Heart right ventricle (tissue), 16 donors: Measurements from ENCODE around the gene ARTN. TPM values are rescaled to one million over a fixed set of nuclear protein-coding genes. Genes with fewer than 3 reads are reported as not detected.

Experiments used
- ATAC-seq, 8 donors: fragments of 200-7000 bp; cut with Tn5 transposase; one replicate each; pipeline ENCODE4 v1.9.1; 2020; ENCODE audit warnings: mild to moderate bottlenecking in 8 of 8, moderate library complexity in 8 of 8, moderate number of reproducible peaks in 1 of 8
- DNase-seq, 2 donors: peaks; one replicate each; pipeline ENCODE4 v3.0.0-alpha.2; 2020
- H3K27ac ChIP-seq, 10 donors: fragments of 200-600 bp; sonication (generic) in 2 of 10; one replicate each; pipeline versions ENCODE4 v1.5.0 to v1.8.0; 2020 to 2022; ENCODE audit warnings: mild to moderate bottlenecking in 3 of 10
- H3K27me3 ChIP-seq, 7 donors: fragments of 200-600 bp; one replicate each; pipeline ENCODE4 v1.8.0; 2021 to 2022; ENCODE audit warnings: mild to moderate bottlenecking in 2 of 7
- H3K36me3 ChIP-seq, 9 donors: fragments of 200-600 bp; sonication (generic) in 1 of 9; one replicate each; pipeline versions ENCODE4 v1.5.0 to v1.8.0; 2020 to 2022; ENCODE audit warnings: mild to moderate bottlenecking in 2 of 9
- H3K4me1 ChIP-seq, 9 donors: fragments of 200-600 bp; sonication (generic) in 1 of 9; one replicate each; pipeline versions ENCODE4 v1.5.0 to v1.8.0; 2020 to 2022; ENCODE audit warnings: mild to moderate bottlenecking in 4 of 9
- H3K4me3 ChIP-seq, 10 donors: fragments of 200-600 bp; sonication (generic) in 2 of 10; one replicate each; pipeline versions ENCODE4 v1.5.0 to v1.8.0; 2020 to 2022; ENCODE audit warnings: mild to moderate bottlenecking in 7 of 10, moderate library complexity in 2 of 10
- H3K9me3 ChIP-seq, 11 donors: fragments of 200-600 bp in 10 of 11; sonication (generic) in 2 of 11; one replicate each; pipeline versions ENCODE4 v1.5.0 to v1.8.0; 2013 to 2022; ENCODE audit warnings: mild to moderate bottlenecking in 2 of 11, control low read depth in 1 of 11, moderate library complexity in 1 of 11
- WGBS, 2 donors: extraction: QIAGEN DNeasy Blood & Tissue Kit; methylation state at CpG; one replicate each; pipeline ENCODE4 v1.1.7; 2013; ENCODE audit warnings: inconsistent platforms in 1 of 2; 5-methylcytosine and 5-hydroxymethylcytosine counted together
- intact Hi-C, 10 donors: fragments of 100-400 bp; cut with DNase I; formaldehyde crosslinking; loops; one replicate each; pipeline versions ENCODE4 v1.11.1 to v1.14.2; 2022
- polyA plus RNA-seq, 2 donors: library from polyadenylated mRNA; stranded (reverse); fragments of 200-250 nt; gene quantifications; one replicate each; pipeline ENCODE4 v1.2.3, GENCODE V29; 2013
- total RNA-seq, 10 donors: library from RNA; stranded (reverse); fragmentation: NEBNext Ultra II Directional in 3 of 10; extraction: Animal tissue kit (Norgen Biotek cat#: 25700) in 3 of 10; gene quantifications; one replicate each; pipeline versions ENCODE4 v1.2.1 to v1.2.4, GENCODE V29; 2021 to 2023
- TF ChIP-seq, protein P1 (sequence below), 9 donors: fragments of 200-600 bp; sonication (generic) in 2 of 9; IDR thresholded peaks; one replicate each; pipeline versions ENCODE4 v1.5.0 to v1.8.0; 2021 to 2022; ENCODE audit warnings: antibody characterized with exemption in 9 of 9, mild to moderate bottlenecking in 5 of 9, moderate library complexity in 1 of 9
- donor health status: Arrhythmogenic right ventricular cardiomyopathy.
- donor health status: ischemic (EF 13 %, LVEDD 7.1; RV severe dilation, severe dysfunction).
- donor health status: healthy with polysubstance abuse.
- donor health status: DM: no; HTN: yes; CAD: no.
- donor health status: DM: no; HTN: no; CAD: no.
- donor health status: ischemic (EF 25% LVEDD 6.9; RV normal size, moderate dysfunction).
- donor health status: ischemic (EF 25% LVEDD 5.7; RV mildly dilated, moderate dysfunction).
- donor health status: healthy.
- donor health status: DM: yes; HTN: yes; CAD: no.
- donor health status: Ischemic cardiomyopathy.
- donor health status: ischemic (EF 35%, LVEDD 5.7; RV mildly dilated, moderate dysfunction).
- donor health status: nonischemic (EF 11% LVEDD 7.7; RV severe dilation, severe dysfunction).
- donor health status: DM: yes; HTN: yes; CAD: no.
- donor health status: PGD.
- donor health status: ischemic (EF 29% LVEDD 5.4; RV normal size, mild dysfunction).
- donor health status: nonischemic (EF 23%, LVEDD 6.1; RV moderate dilation, normal function).

ARTN gene
- total and polyA plus RNA-seq, 12 donors, result 0.44 to 1.5 (median 0.64) TPM; not detected in 6

DNA sequence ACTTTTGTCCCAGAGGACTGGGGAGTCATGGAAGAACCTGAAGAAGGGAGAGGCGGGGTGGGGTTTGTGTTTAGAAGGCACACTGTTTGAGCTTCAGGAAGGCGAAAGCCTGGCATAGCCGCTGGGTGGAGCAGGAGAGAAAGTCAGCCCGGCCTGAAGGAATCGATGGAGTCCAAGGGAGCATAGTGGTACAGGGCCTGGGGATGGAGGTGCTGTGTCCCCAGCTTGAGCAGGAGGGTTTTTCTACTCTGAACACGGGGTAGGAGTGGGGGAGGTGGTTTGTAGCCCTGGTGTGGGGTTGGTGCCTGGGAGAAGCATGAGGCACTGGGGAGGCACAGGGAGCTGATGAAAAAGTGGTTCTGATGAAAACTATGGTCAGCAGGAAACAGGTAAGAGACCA is 53.1 kb downstream of the ARTN start:
- Histone ChIP-seq H3K9me3 (no peaks in the 10 kb centered on the region), H3K4me3 (no peak overlapping the region), H3K27me3 (no peaks in the 10 kb centered on the region), H3K4me1 (peaks cover 5 to 10% (median 8%) of the 10 kb centered on the region in 9 donors), H3K27ac (no peak overlapping the region), H3K36me3 (peaks cover 0 to 17% (median 0%) of the 10 kb centered on the region in 9 donors)
- ATAC-seq, result no peak
- 71 to 82% methylated on average over 6 of the region's 6 CpGs for WGBS, 2 donors
- no peak for DNase-seq
- intact Hi-C loops, result no loop called here
- TF ChIP-seq, protein P1, sequence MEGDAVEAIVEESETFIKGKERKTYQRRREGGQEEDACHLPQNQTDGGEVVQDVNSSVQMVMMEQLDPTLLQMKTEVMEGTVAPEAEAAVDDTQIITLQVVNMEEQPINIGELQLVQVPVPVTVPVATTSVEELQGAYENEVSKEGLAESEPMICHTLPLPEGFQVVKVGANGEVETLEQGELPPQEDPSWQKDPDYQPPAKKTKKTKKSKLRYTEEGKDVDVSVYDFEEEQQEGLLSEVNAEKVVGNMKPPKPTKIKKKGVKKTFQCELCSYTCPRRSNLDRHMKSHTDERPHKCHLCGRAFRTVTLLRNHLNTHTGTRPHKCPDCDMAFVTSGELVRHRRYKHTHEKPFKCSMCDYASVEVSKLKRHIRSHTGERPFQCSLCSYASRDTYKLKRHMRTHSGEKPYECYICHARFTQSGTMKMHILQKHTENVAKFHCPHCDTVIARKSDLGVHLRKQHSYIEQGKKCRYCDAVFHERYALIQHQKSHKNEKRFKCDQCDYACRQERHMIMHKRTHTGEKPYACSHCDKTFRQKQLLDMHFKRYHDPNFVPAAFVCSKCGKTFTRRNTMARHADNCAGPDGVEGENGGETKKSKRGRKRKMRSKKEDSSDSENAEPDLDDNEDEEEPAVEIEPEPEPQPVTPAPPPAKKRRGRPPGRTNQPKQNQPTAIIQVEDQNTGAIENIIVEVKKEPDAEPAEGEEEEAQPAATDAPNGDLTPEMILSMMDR (IDR thresholded peaks at IDR 0.05), result no peak

Other genes with a start within 250 kb of the ARTN start
- 10 to 100 TPM; 27.7 to 39.3 (median 32.2) TPM for gene ST3GAL3, start 226.3 kb upstream of the ARTN start, total RNA-seq
- 10 to 100 TPM; 14.5 to 27.4 TPM for gene ST3GAL3, start 226.3 kb upstream of the ARTN start, polyA plus RNA-seq
- gene IPO13, start 13.1 kb downstream of the ARTN start, total RNA-seq, result 10 to 100 TPM; 53.3 to 66.1 (median 56.8) TPM
- 10 to 100 TPM; 25.2 to 74.5 TPM for gene IPO13, start 13.1 kb downstream of the ARTN start, polyA plus RNA-seq
- 10 to 100 TPM; 10.7 to 22.0 (median 14.3) TPM for gene DPH2, start 36.2 kb downstream of the ARTN start, total RNA-seq
- gene DPH2, start 36.2 kb downstream of the ARTN start, polyA plus RNA-seq, result 10 to 100 TPM in 1 of 2 donors, 1 to 10 TPM in 1; 9.4 to 33.7 TPM
- gene ATP6V0B, start 41.2 kb downstream of the ARTN start, total RNA-seq, result 100 to 1,000 TPM in 3 of 10 donors, 10 to 100 TPM in 7; 63.1 to 112 (median 72.9) TPM
- 100 to 1,000 TPM in 1 of 2 donors, 10 to 100 TPM in 1; 73.4 to 227 TPM for gene ATP6V0B, start 41.2 kb downstream of the ARTN start, polyA plus RNA-seq
- gene B4GALT2, start 45.4 kb downstream of the ARTN start, total RNA-seq, result 10 to 100 TPM; 31.1 to 47.0 (median 38.6) TPM
- gene B4GALT2, start 45.4 kb downstream of the ARTN start, polyA plus RNA-seq, result 10 to 100 TPM; 25.4 to 50.8 TPM
- 1 to 10 TPM in 8 of 10 donors, under 1 TPM in 2; 0.55 to 3.1 (median 1.3) TPM for gene CCDC24, start 57.8 kb downstream of the ARTN start, total RNA-seq
- 1 to 10 TPM; 1.1 to 3.1 TPM for gene CCDC24, start 57.8 kb downstream of the ARTN start, polyA plus RNA-seq
- gene SLC6A9, start 97.7 kb downstream of the ARTN start, total RNA-seq, result 1 to 10 TPM in 5 of 10 donors, under 1 TPM in 5; 0.32 to 1.6 (median 0.91) TPM
- gene SLC6A9, start 97.7 kb downstream of the ARTN start, polyA plus RNA-seq, result 1 to 10 TPM in 1 of 2 donors, under 1 TPM in 1; 0.88 to 1.7 TPM
- gene KLF17, start 185.0 kb downstream of the ARTN start, total RNA-seq, result under 1 TPM in 1 of 10 donors, not detected in 9; 0.12 TPM
- gene KLF17, start 185.0 kb downstream of the ARTN start, polyA plus RNA-seq, result under 1 TPM in 1 of 2 donors, not detected in 1; 0.01 TPM
- not detected for gene KLF18, start 207.8 kb downstream of the ARTN start, total RNA-seq
- not detected for gene KLF18, start 207.8 kb downstream of the ARTN start, polyA plus RNA-seq